MM.1S (cell line): ENCODE data around the gene CYB5R3.

ENCODE experiments used
- DNase-seq: peaks from one replicate; pipeline ENCODE4 v3.0.0-alpha.2; 2015
- H2AFZ ChIP-seq: fragments of 300-600 bp; sonication (generic); 2 replicates; pipeline ENCODE4 v1.6.0; 2016; ENCODE audit warnings: antibody characterized with exemption, low read length
- H3F3A ChIP-seq: fragments of 300-600 bp; sonication (generic); 2 replicates; pipeline ENCODE4 v1.6.1; 2016; ENCODE audit warnings: mild to moderate bottlenecking, antibody characterized with exemption, low read length, moderate library complexity, mixed read lengths; ENCODE audit not compliant: insufficient read depth
- H3K27ac ChIP-seq: fragments of 300-600 bp; sonication (generic); 2 replicates; pipeline ENCODE4 v1.5.1; 2016; ENCODE audit warnings: mild to moderate bottlenecking, low read length
- H3K27me3 ChIP-seq: fragments of 300-600 bp; sonication (generic); replicated peaks from 2 replicates; pipeline ENCODE4 v1.6.0; 2016; ENCODE audit warnings: low read length; ENCODE audit not compliant: insufficient read depth
- H3K36me3 ChIP-seq: fragments of 300-600 bp; sonication (generic); replicated peaks from 2 replicates; pipeline ENCODE4 v1.6.1; 2016; ENCODE audit warnings: mild to moderate bottlenecking, low read length, mixed read lengths; ENCODE audit not compliant: insufficient read depth
- H3K4me1 ChIP-seq: fragments of 300-600 bp; sonication (generic); 2 replicates; pipeline ENCODE4 v1.6.1; 2016; ENCODE audit warnings: low read length, mixed read lengths
- H3K4me2 ChIP-seq: fragments of 300-600 bp; sonication (generic); 2 replicates; pipeline ENCODE4 v1.6.0; 2016; ENCODE audit warnings: low read depth, low read length
- H3K4me3 ChIP-seq: fragments of 300-600 bp; sonication (generic); 2 replicates; pipeline ENCODE4 v1.5.1; 2016; ENCODE audit warnings: low read length, mixed read lengths
- H3K79me2 ChIP-seq: fragments of 300-600 bp; sonication (generic); 2 replicates; pipeline ENCODE4 v1.6.1; 2016; ENCODE audit warnings: mixed run types, low read length, mixed read lengths
- H3K9ac ChIP-seq: fragments of 300-600 bp; sonication (generic); 2 replicates; pipeline ENCODE4 v1.6.1; 2016; ENCODE audit warnings: low read length, mixed read lengths
- H3K9me2 ChIP-seq: fragments of 300-600 bp; sonication (generic); replicated peaks from 2 replicates; pipeline ENCODE4 v1.6.1; 2016; ENCODE audit warnings: mild to moderate bottlenecking, low read length, mixed read lengths; ENCODE audit not compliant: insufficient read depth
- H3K9me3 ChIP-seq: fragments of 300-600 bp; sonication (generic); replicated peaks from 2 replicates; pipeline ENCODE4 v1.6.1; 2016; ENCODE audit warnings: mild to moderate bottlenecking, low read length, mixed read lengths; ENCODE audit not compliant: insufficient read depth
- H4K20me1 ChIP-seq: fragments of 300-600 bp; sonication (generic); 2 replicates; pipeline ENCODE4 v1.6.1; 2016; ENCODE audit warnings: mild to moderate bottlenecking, low read length, moderate library complexity, mixed read lengths; ENCODE audit not compliant: insufficient read depth
- EZH2 ChIP-seq: fragments of 300-600 bp; sonication (generic); optimal IDR thresholded peaks from 2 replicates; pipeline ENCODE3; 2017; ENCODE audit warnings: low read depth, mild to moderate bottlenecking, antibody characterized with exemption, low read length, mixed read lengths
- EZH2phosphoT487 ChIP-seq: fragments of 300-600 bp; sonication (generic); IDR thresholded peaks from 2 replicates; pipeline ENCODE4 v1.6.1; 2018; ENCODE audit warnings: antibody characterized with exemption, low read length
- TF ChIP-seq, protein P1 (sequence below): fragments of 300-600 bp; sonication (generic); IDR thresholded peaks from 2 replicates; pipeline ENCODE4 v1.5.1; 2016; ENCODE audit warnings: antibody characterized with exemption, low read length, mixed read lengths

CYB5R3 gene

GRCh38 chr22:42587588-42588175, 61.5 kb downstream of the CYB5R3 start:
- Histone ChIP-seq H3K79me2 (no peaks in the 10 kb centered on the region), H2AFZ (no peak overlapping the region), H3K4me1 (no peaks in the 10 kb centered on the region), H3K4me3 (no peak overlapping the region), H4K20me1 (no peaks in the 10 kb centered on the region), H3K27me3 (no peaks in the 10 kb centered on the region), H3K9me3 (no peaks in the 10 kb centered on the region), H3K9ac (no peak overlapping the region), H3K27ac (no peak overlapping the region), H3K4me2 (no peak overlapping the region), H3K36me3 (no peaks in the 10 kb centered on the region; the same call in 1 of the 2 replicates), H3F3A (0 out of 2 replicates have a peak, but pooled peaks cover 4% of the 10 kb centered on the region), H3K9me2 (no peaks in the 10 kb centered on the region)
- DNase-seq, result no peak
- no peak for TF ChIP-seq EZH2
- TF ChIP-seq EZH2phosphoT487, result no peak
- TF ChIP-seq, protein P1, sequence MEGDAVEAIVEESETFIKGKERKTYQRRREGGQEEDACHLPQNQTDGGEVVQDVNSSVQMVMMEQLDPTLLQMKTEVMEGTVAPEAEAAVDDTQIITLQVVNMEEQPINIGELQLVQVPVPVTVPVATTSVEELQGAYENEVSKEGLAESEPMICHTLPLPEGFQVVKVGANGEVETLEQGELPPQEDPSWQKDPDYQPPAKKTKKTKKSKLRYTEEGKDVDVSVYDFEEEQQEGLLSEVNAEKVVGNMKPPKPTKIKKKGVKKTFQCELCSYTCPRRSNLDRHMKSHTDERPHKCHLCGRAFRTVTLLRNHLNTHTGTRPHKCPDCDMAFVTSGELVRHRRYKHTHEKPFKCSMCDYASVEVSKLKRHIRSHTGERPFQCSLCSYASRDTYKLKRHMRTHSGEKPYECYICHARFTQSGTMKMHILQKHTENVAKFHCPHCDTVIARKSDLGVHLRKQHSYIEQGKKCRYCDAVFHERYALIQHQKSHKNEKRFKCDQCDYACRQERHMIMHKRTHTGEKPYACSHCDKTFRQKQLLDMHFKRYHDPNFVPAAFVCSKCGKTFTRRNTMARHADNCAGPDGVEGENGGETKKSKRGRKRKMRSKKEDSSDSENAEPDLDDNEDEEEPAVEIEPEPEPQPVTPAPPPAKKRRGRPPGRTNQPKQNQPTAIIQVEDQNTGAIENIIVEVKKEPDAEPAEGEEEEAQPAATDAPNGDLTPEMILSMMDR, result no peak

- no peak for DNase-seq
- no peaks in the 10 kb centered on the region; the same call in 1 of the 2 replicates for H3K36me3 ChIP-seq
- H3K27me3 ChIP-seq, result no peaks in the 10 kb centered on the region
Measured at GRCh38 chr22:42586381-42586780, 62.8 kb downstream of the CYB5R3 start.

DNA sequence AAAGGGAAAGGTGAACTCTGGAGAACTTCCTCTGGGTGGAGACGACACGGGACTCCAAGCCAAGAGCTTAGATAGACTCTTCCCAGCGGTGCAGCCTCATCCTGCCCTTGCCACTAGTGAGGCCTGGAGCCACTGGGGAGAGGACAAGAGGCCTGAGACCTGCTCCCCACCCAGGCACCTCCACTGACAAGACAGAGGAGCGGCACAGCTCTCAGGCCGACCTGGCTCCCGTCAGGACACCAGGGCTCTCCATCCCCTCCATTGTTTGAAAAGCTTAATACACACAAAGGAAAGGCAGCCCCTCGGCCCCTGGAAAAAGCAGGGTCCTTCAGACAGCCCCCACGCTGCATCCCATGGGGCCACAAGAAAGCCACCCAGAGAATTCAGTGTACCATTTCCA, 64.1 kb downstream of the CYB5R3 start:
- H3K9me2 ChIP-seq, result no peaks in the 10 kb centered on the region
- H3K9me3 ChIP-seq, result no peaks in the 10 kb centered on the region
- no peak overlapping the region for H3K4me3 ChIP-seq
- no peak overlapping the region for H3K9ac ChIP-seq
- no peaks in the 10 kb centered on the region for H3K4me1 ChIP-seq
- no peaks in the 10 kb centered on the region for H3K27me3 ChIP-seq
- H3K79me2 ChIP-seq, result peaks cover 10% of the 10 kb centered on the region
- H3K27ac ChIP-seq, result no peak overlapping the region
- DNase-seq, result no peak
- H3F3A ChIP-seq, result 0 out of 2 replicates have a peak, but pooled peaks cover 8% of the 10 kb centered on the region
- H4K20me1 ChIP-seq, result no peaks in the 10 kb centered on the region
- TF ChIP-seq EZH2phosphoT487, result no peak
- TF ChIP-seq, protein P1, result no peak
- no peak for TF ChIP-seq EZH2
- no peak overlapping the region for H3K4me2 ChIP-seq
- no peaks in the 10 kb centered on the region; the same call in 1 of the 2 replicates for H3K36me3 ChIP-seq
- no peak overlapping the region for H2AFZ ChIP-seq

More at GRCh38 chr22:42586381-42586780, 62.8 kb downstream of the CYB5R3 start:
- Histone ChIP-seq H3K4me3 (no peak overlapping the region), H3K9me2 (no peaks in the 10 kb centered on the region), H3K27ac (no peak overlapping the region), H2AFZ (no peak overlapping the region), H4K20me1 (no peaks in the 10 kb centered on the region), H3K4me1 (no peaks in the 10 kb centered on the region), H3F3A (0 out of 2 replicates have a peak, but pooled peaks cover 8% of the 10 kb centered on the region), H3K4me2 (no peak overlapping the region), H3K79me2 (peaks cover 5% of the 10 kb centered on the region), H3K9me3 (no peaks in the 10 kb centered on the region), H3K9ac (no peak overlapping the region)
- TF ChIP-seq, protein P1, result no peak
- TF ChIP-seq EZH2phosphoT487 (no peak), EZH2 (no peak)
